Adrenal gland (tissue), 5 donors: Measurements from ENCODE around the gene GPC6.

Source experiments
- POLR2A ChIP-seq, 2 donors: fragments of 450-650 bp; IDR thresholded peaks; one replicate each; pipeline ENCODE4 v1.6.1; 2017; ENCODE audit warnings: antibody characterized with exemption in 2 of 2, mild to moderate bottlenecking in 2 of 2, moderate library complexity in 1 of 2
- TF ChIP-seq, protein P1 (sequence below), 6 experiments: fragments of 450-650 bp in 4 of 6; fragments of 200-600 bp in 2 of 6; sonication (generic) in 1 of 6; IDR thresholded peaks; 1 replicate in 5 of 6; 2 replicates in 1 of 6; pipeline versions ENCODE4 v1.5.1 to v1.8.0; 2016 to 2021; ENCODE audit warnings: antibody characterized with exemption in 6 of 6, mild to moderate bottlenecking in 2 of 6, moderate library complexity in 1 of 6
- donor health status: DM: no; HTN: no; CAD: no.

DNA sequence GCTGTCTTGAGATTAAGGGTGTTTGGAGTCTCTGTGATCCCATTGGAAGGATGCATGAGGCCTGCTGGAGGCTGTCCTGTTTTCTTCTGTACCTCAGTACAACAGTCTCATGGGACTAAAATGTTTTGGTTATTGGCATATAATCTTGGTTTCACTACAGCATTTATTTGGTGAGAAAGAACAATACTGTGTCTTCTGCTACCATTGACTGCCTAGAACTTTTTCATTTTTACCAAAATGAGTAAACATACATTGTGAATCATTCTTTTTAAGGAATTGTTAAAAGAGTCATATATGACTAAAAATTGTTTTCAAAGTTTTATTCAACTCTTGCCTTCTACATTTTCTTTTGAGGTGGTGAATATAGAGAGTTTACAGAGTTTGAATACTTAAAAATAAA, 459.8 kb downstream of the GPC6 start:
- TF ChIP-seq, protein P1, sequence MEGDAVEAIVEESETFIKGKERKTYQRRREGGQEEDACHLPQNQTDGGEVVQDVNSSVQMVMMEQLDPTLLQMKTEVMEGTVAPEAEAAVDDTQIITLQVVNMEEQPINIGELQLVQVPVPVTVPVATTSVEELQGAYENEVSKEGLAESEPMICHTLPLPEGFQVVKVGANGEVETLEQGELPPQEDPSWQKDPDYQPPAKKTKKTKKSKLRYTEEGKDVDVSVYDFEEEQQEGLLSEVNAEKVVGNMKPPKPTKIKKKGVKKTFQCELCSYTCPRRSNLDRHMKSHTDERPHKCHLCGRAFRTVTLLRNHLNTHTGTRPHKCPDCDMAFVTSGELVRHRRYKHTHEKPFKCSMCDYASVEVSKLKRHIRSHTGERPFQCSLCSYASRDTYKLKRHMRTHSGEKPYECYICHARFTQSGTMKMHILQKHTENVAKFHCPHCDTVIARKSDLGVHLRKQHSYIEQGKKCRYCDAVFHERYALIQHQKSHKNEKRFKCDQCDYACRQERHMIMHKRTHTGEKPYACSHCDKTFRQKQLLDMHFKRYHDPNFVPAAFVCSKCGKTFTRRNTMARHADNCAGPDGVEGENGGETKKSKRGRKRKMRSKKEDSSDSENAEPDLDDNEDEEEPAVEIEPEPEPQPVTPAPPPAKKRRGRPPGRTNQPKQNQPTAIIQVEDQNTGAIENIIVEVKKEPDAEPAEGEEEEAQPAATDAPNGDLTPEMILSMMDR (IDR thresholded peaks at IDR 0.05): no peak
- TF ChIP-seq POLR2A (IDR thresholded peaks at IDR 0.05): no peak
